K562 (cell line): ENCODE measurements around the gene CEP128. TPM values are rescaled to one million over a fixed set of nuclear protein-coding genes. Genes with fewer than 3 reads are reported as not detected.

Experiments
- ATAC-seq: fragments of 200-7000 bp; cut with Tn5 transposase; 3 replicates; pipeline ENCODE4 v1.9.1; 2020; ENCODE audit warnings: moderate library complexity
- BruUV-seq: library from RNA; stranded (reverse); fragments of 400-500 nt; replicated peaks from 2 replicates; lab custom pipeline; 2021; lab: Mats Ljungman, UMichigan
- CTCF ChIA-PET: fragments of 300-600 bp; formaldehyde crosslinking; extraction: SDS; loops from one replicate; lab custom pipeline; 2021; ENCODE audit warnings: low intra/inter-chr PET ratio; lab: Yijun Ruan, JAX
- POLR2A ChIA-PET: fragments of 300-600, 350-650 bp; sonication (Branson Sonifier 250); formaldehyde crosslinking; extraction: SDS; loops from one replicate; lab custom pipeline; 2021; ENCODE audit warnings: antibody characterized with exemption, inconsistent platforms; lab: Yijun Ruan, JAX
- DNase-seq, 4 experiments: peaks; one replicate each; pipeline versions ENCODE4 v3.0.0 to v3.0.0-alpha.2; 2011 to 2018; ENCODE audit warnings: low spot score in 3 of 4, mixed read lengths in 3 of 4; ENCODE audit errors: extremely low read depth in 1 of 4
- FAIRE-seq: peaks from 2 replicates; lab custom pipeline; 2011; peaks lifted over from hg19 to GRCh38; lab: Jason Lieb, UNC
- H2AFZ ChIP-seq: 2 replicates; pipeline ENCODE4 v1.6.0; 2011; ENCODE audit warnings: low read depth, low read length, control low read depth, inconsistent platforms
- H3K27ac ChIP-seq: fragments of 200-600 bp; 3 replicates; pipeline ENCODE4 v1.8.0; 2011; ENCODE audit warnings: low read depth, mild to moderate bottlenecking, control low read depth, inconsistent platforms, low read length, moderate library complexity, mixed read lengths; ENCODE audit errors: extremely low read depth
- H3K27me3 ChIP-seq, 2 experiments: fragments of 300-600 bp in 1 of 2; 2 replicates in 1 of 2; 3 replicates in 1 of 2; pipeline versions ENCODE4 v1.6.0 to v1.8.0; 2011; ENCODE audit warnings: inconsistent platforms in 2 of 2, low read length in 2 of 2, mild to moderate bottlenecking in 1 of 2, mixed read lengths in 1 of 2, moderate library complexity in 1 of 2; ENCODE audit not compliant: control insufficient read depth in 2 of 2, insufficient read depth in 2 of 2
- H3K36me3 ChIP-seq: fragments of 300-600 bp; 3 replicates; pipeline ENCODE4 v1.8.0; 2011; ENCODE audit warnings: mild to moderate bottlenecking, low read length, inconsistent platforms; ENCODE audit not compliant: control insufficient read depth, insufficient read depth
- H3K4me1 ChIP-seq, 2 experiments: fragments of 200-600 bp in 1 of 2; replicated peaks in 1 of 2; 2 replicates in 1 of 2; 3 replicates in 1 of 2; pipeline versions ENCODE4 v1.5.1 to v1.8.0; 2011; ENCODE audit warnings: inconsistent platforms in 2 of 2, low read length in 2 of 2, mild to moderate bottlenecking in 1 of 2, mixed read lengths in 1 of 2, moderate library complexity in 1 of 2; ENCODE audit not compliant: control insufficient read depth in 2 of 2, insufficient read depth in 2 of 2
- H3K4me2 ChIP-seq: 2 replicates; pipeline ENCODE4 v1.6.1; 2011; ENCODE audit warnings: low read length, control low read depth, inconsistent platforms, mixed read lengths; ENCODE audit not compliant: insufficient read depth
- H3K4me3 ChIP-seq: fragments of 200-600 bp; sonication (generic), shearing (Covaris generic); 2 replicates; pipeline ENCODE4 v1.5.1; 2016; ENCODE audit warnings: control low read depth, inconsistent platforms
- H3K79me2 ChIP-seq: fragments of 200-600 bp; 3 replicates; pipeline ENCODE4 v1.8.0; 2011; ENCODE audit warnings: low read length, inconsistent platforms; ENCODE audit not compliant: control insufficient read depth, insufficient read depth
- H3K9ac ChIP-seq, 2 experiments: 2 replicates each; pipeline versions ENCODE4 v1.6.0 to v1.6.1; 2011; ENCODE audit warnings: low read depth in 2 of 2, low read length in 2 of 2, control low read depth in 1 of 2, inconsistent platforms in 1 of 2, mild to moderate bottlenecking in 1 of 2, mixed read lengths in 1 of 2; ENCODE audit not compliant: insufficient read depth in 1 of 2
- H3K9me1 ChIP-seq: one replicate; pipeline ENCODE4 v1.6.0; 2011; ENCODE audit warnings: inconsistent platforms, mild to moderate bottlenecking, low read length, moderate library complexity; ENCODE audit not compliant: control insufficient read depth, insufficient read depth
- H3K9me3 ChIP-seq: replicated peaks from 2 replicates; pipeline ENCODE4 v1.5.1; 2011; ENCODE audit warnings: low read depth, low read length, inconsistent platforms; ENCODE audit not compliant: control insufficient read depth, insufficient read depth
- H4K20me1 ChIP-seq: replicated peaks from 2 replicates; pipeline ENCODE4 v1.6.1; 2011; ENCODE audit warnings: low read length, inconsistent platforms, mixed read lengths; ENCODE audit not compliant: control insufficient read depth, insufficient read depth
- CAMTA2 ChIP-seq: fragments of 250-450 bp; sonication (Bioruptor Pico); conservative IDR thresholded peaks from 2 replicates; pipeline ENCODE4 v1.5.1; 2022
- ESRRA ChIP-seq: fragments of 450-650 bp; IDR thresholded peaks from 2 replicates; pipeline ENCODE4 v1.6.1; 2014; ENCODE audit warnings: low read depth, mild to moderate bottlenecking, moderate library complexity, borderline replicate concordance
- HDAC2 ChIP-seq: fragments of 450-650 bp; IDR thresholded peaks from 2 replicates; pipeline ENCODE4 v1.6.1; 2016; ENCODE audit warnings: mild to moderate bottlenecking
- KLF10 ChIP-seq: fragments of 250-450 bp; sonication (Bioruptor Pico); IDR thresholded peaks from 2 replicates; pipeline ENCODE4 v1.6.1; 2021; ENCODE audit warnings: matching md5 sums
- MEIS2 ChIP-seq: fragments of 450-650 bp; IDR thresholded peaks from 2 replicates; pipeline ENCODE4 v1.6.1; 2014; ENCODE audit warnings: mild to moderate bottlenecking; ENCODE audit not compliant: partially characterized antibody
- MXI1 ChIP-seq: IDR thresholded peaks from 2 replicates; pipeline ENCODE4 v1.6.1; 2011; ENCODE audit warnings: low read depth, mild to moderate bottlenecking, improper control_type of control experiment, low read length
- NEUROD1 ChIP-seq: fragments of 150-350 bp; IDR thresholded peaks from 2 replicates; pipeline ENCODE4 v1.6.1; 2014; ENCODE audit warnings: borderline replicate concordance, low read length, low read depth; ENCODE audit not compliant: partially characterized antibody
- NFYB ChIP-seq: IDR thresholded peaks from 2 replicates; pipeline ENCODE4 v1.6.1; 2011; ENCODE audit warnings: mild to moderate bottlenecking, moderate library complexity; ENCODE audit not compliant: insufficient read length; ENCODE audit errors: extremely low read depth
- PCBP2 ChIP-seq: fragments of 200-400 bp; formaldehyde crosslinking; IDR thresholded peaks from 2 replicates; pipeline ENCODE4 v1.6.1; 2018; ENCODE audit warnings: low read length, low read depth, mild to moderate bottlenecking, moderate library complexity; ENCODE audit not compliant: poor library complexity, severe bottlenecking
- ZKSCAN1 ChIP-seq: fragments of 150-350 bp; IDR thresholded peaks from 2 replicates; pipeline ENCODE4 v1.6.1; 2016; ENCODE audit warnings: low read depth, low read length
- ZZZ3 ChIP-seq: fragments of 450-650 bp; IDR thresholded peaks from 2 replicates; pipeline ENCODE4 v1.6.1; 2016; ENCODE audit warnings: antibody characterized with exemption, mild to moderate bottlenecking, moderate library complexity
- WGBS: fragments of 100-300 bp; shearing (Covaris generic); methylation state at CpG from one replicate; pipeline ENCODE4 v1.1.6; 2016; ENCODE audit warnings: low coverage, mixed read lengths; ENCODE audit not compliant: insufficient coverage; ENCODE audit errors: missing lambda C conversion rate; 5-methylcytosine and 5-hydroxymethylcytosine counted together
- in situ Hi-C: fragments of 300-500 bp; cut with MboI; formaldehyde crosslinking; loops from 4 replicates; pipeline ENCODE4 v1.15.0; 2018; ENCODE audit warnings: inconsistent platforms, mixed read lengths
- intact Hi-C: fragments of 100-400 bp; cut with micrococcal nuclease; formaldehyde crosslinking; loops from 2 replicates; pipeline ENCODE4 v1.14.2; 2022
- polyA plus RNA-seq, 8 experiments: library from polyadenylated mRNA; depleted of rRNA in 4 of 8; stranded (reverse) in 5 of 8; unstranded in 3 of 8; fragments of >200 nt; fragmentation: Nextera tagmentation in 2 of 8; fragmentation: Illumina TruSeq in 1 of 8; extraction: Ambion mirVana in 2 of 8; extraction: Trizol in 1 of 8; gene quantifications; 2 replicates each; pipeline versions ENCODE4 v1.2.1 to v1.2.3, GENCODE V29; 2011 to 2014; ENCODE audit warnings: inconsistent platforms in 1 of 8, missing spikeins in 1 of 8
- total RNA-seq, 7 experiments: library from RNA; depleted of rRNA in 6 of 7; stranded (reverse); fragments of >200 nt in 6 of 7; fragmentation: Illumina TruSeq in 2 of 7; extraction: Trizol in 2 of 7; gene quantifications; 2 replicates each; pipeline versions ENCODE4 v1.2.1 to v1.2.3, GENCODE V29; 2011 to 2021; ENCODE audit warnings: low replicate concordance in 1 of 7
- TF ChIP-seq, protein P1 (sequence below), 2 experiments: IDR thresholded peaks; 2 replicates each; pipeline ENCODE4 v1.6.1; 2011; ENCODE audit warnings: borderline replicate concordance in 1 of 2, control low read depth in 1 of 2, low read depth in 1 of 2, low read length in 1 of 2, mild to moderate bottlenecking in 1 of 2, mixed read lengths in 1 of 2, moderate library complexity in 1 of 2; ENCODE audit not compliant: insufficient read depth in 1 of 2, insufficient read length in 1 of 2, poor library complexity in 1 of 2, severe bottlenecking in 1 of 2; ENCODE audit errors: extremely low read depth in 1 of 2
- TF ChIP-seq, protein P2 (sequence below), 2 experiments: fragments of 450-650 bp in 1 of 2; sonication (generic) in 1 of 2; formaldehyde crosslinking in 1 of 2; IDR thresholded peaks in 1 of 2; conservative IDR thresholded peaks in 1 of 2; 2 replicates each; pipeline versions ENCODE4 v1.6.1 to v1.8.1; 2016 to 2023; ENCODE audit warnings: mild to moderate bottlenecking in 2 of 2, moderate library complexity in 2 of 2, inconsistent platforms in 1 of 2, missing genetic modification reagents in 1 of 2

Gene CEP128
- total and polyA plus RNA-seq, 9 of the 15 experiments (the other 6 are each of a cell fraction or from before 2014, with no cell fraction given), result 2.3 to 9.2 (median 4.6) TPM

DNA sequence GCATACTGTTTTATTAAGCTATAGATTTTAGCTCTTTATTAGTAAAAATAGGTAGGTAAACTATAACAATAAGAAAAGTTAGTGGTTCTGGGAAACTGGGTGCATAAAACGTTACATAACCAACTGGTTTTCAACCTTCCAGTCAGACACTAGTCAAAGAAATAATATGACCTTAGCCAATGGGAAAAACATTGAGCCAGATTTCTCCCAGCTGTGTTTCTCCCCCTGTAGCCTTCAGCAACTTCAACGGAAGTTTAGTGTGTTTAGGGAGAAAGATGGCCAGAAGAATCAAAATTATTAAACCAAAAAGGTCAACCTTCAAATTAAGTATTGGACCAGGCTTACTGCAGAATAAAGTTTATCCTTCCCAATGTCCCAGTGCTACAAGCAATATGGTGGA, 446.8 kb downstream of the CEP128 start:
- Histone ChIP-seq H3K4me3 (no peak overlapping the region), H3K27me3 (no peaks in the 10 kb centered on the region), H3K9me1 (no peaks in the 10 kb centered on the region), H3K9me3 (no peaks in the 10 kb centered on the region), H3K4me1 (no peaks in the 10 kb centered on the region), H3K79me2 (no peaks in the 10 kb centered on the region), H4K20me1 (no peaks in the 10 kb centered on the region), H3K4me2 (no peak overlapping the region), H3K36me3 (no peaks in the 10 kb centered on the region), H3K27ac (no peak overlapping the region), H3K9ac (no peak overlapping the region), H2AFZ (no peak overlapping the region)
- 0% methylated on average over 2 of the region's 2 CpGs for WGBS
- no peak for TF ChIP-seq ZKSCAN1
- TF ChIP-seq KLF10 (CRISPR knock-in tag), result no peak
- no peak for TF ChIP-seq NEUROD1
- no peak for TF ChIP-seq CAMTA2 (CRISPR knock-in tag)
- TF ChIP-seq MEIS2, result no peak
- no peak for TF ChIP-seq PCBP2
- no peak for TF ChIP-seq ZZZ3
- no peak for TF ChIP-seq ESRRA
- TF ChIP-seq HDAC2, result no peak
- TF ChIP-seq, protein P1, sequence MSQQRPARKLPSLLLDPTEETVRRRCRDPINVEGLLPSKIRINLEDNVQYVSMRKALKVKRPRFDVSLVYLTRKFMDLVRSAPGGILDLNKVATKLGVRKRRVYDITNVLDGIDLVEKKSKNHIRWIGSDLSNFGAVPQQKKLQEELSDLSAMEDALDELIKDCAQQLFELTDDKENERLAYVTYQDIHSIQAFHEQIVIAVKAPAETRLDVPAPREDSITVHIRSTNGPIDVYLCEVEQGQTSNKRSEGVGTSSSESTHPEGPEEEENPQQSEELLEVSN (IDR thresholded peaks at IDR 0.05; ENCODE audit: borderline replicate concordance in 1 of 2, extremely low read depth in 1 of 2, insufficient read depth in 1 of 2, insufficient read length in 1 of 2, low read depth in 1 of 2, low read length in 1 of 2, poor library complexity in 1 of 2, severe bottlenecking in 1 of 2), result no peak
- no peak for TF ChIP-seq MXI1
- TF ChIP-seq, protein P2, sequence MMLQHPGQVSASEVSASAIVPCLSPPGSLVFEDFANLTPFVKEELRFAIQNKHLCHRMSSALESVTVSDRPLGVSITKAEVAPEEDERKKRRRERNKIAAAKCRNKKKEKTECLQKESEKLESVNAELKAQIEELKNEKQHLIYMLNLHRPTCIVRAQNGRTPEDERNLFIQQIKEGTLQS (IDR thresholded peaks at IDR 0.05), result no peak
- TF ChIP-seq, protein P2 (CRISPR knock-in tag; conservative IDR thresholded peaks at IDR 0.05), result no peak
- no peak for TF ChIP-seq NFYB
- ATAC-seq, result no peak
- intact Hi-C loops (no loop called here), in situ Hi-C loops (no loop called here)
- CTCF ChIA-PET, result no interaction called here
- DNase-seq, result no peak
- POLR2A ChIA-PET, result no interaction called here
- BruUV-seq, result no TSS peak
- no peak for FAIRE-seq
